GM23338 (cell line): ENCODE measurements around the gene IMMP2L. TPM values are rescaled to one million over a fixed set of nuclear protein-coding genes. Genes with fewer than 3 reads are reported as not detected.

Source experiments
- ATAC-seq: fragments of 200-7000 bp; cut with Tn5 transposase; 3 replicates; pipeline ENCODE4 v1.9.1; 2020
- DNase-seq: peaks from one replicate; pipeline ENCODE4 v3.0.0-alpha.2; 2015; ENCODE audit warnings: low spot score
- H2AFZ ChIP-seq: fragments of 200-600 bp; sonication (generic); 2 replicates; pipeline ENCODE4 v1.8.0; 2016; ENCODE audit warnings: antibody characterized with exemption, mild to moderate bottlenecking, moderate library complexity
- H3F3A ChIP-seq: fragments of 200-600 bp; sonication (generic); replicated peaks from 2 replicates; pipeline ENCODE4 v1.8.0; 2017; ENCODE audit warnings: antibody characterized with exemption, mixed run types, low read depth
- H3K27ac ChIP-seq: fragments of 200-600 bp; sonication (generic); 2 replicates; pipeline ENCODE4 v1.6.1; 2016; ENCODE audit warnings: low read depth
- H3K27me3 ChIP-seq: fragments of 200-600 bp; sonication (generic); 2 replicates; pipeline ENCODE4 v1.8.0; 2016; ENCODE audit warnings: mild to moderate bottlenecking, mixed run types, moderate library complexity; ENCODE audit not compliant: insufficient read depth
- H3K36me3 ChIP-seq: fragments of 200-600 bp; sonication (generic); 2 replicates; pipeline ENCODE4 v1.8.0; 2016; ENCODE audit warnings: mild to moderate bottlenecking; ENCODE audit not compliant: insufficient read depth
- H3K4me1 ChIP-seq: fragments of 200-600 bp; sonication (generic); 2 replicates; pipeline ENCODE4 v1.8.0; 2016; ENCODE audit warnings: mild to moderate bottlenecking, moderate library complexity; ENCODE audit not compliant: insufficient read depth
- H3K4me2 ChIP-seq: fragments of 200-600 bp; sonication (generic); 2 replicates; pipeline ENCODE4 v1.7.1; 2017; ENCODE audit warnings: mixed run types
- H3K4me3 ChIP-seq: fragments of 200-600 bp; sonication (generic); 2 replicates; pipeline ENCODE4 v1.6.1; 2016; ENCODE audit warnings: mixed run types
- H3K79me2 ChIP-seq: fragments of 200-600 bp; sonication (generic); replicated peaks from 2 replicates; pipeline ENCODE4 v1.8.0; 2017; ENCODE audit warnings: mild to moderate bottlenecking; ENCODE audit not compliant: insufficient read depth
- H3K9me2 ChIP-seq: fragments of 200-600 bp; sonication (generic); 2 replicates; pipeline ENCODE4 v1.8.0; 2017; ENCODE audit not compliant: insufficient read depth
- H4K20me1 ChIP-seq: fragments of 200-600 bp; sonication (generic); replicated peaks from 2 replicates; pipeline ENCODE4 v1.8.0; 2017; ENCODE audit warnings: mild to moderate bottlenecking; ENCODE audit not compliant: insufficient read depth
- H3K27ac Mint-ChIP-seq: 2 replicates; pipeline ENCODE4 v1.8.0; 2020; ENCODE audit warnings: inconsistent platforms, mild to moderate bottlenecking, moderate library complexity, mixed read lengths
- H3K27me3 Mint-ChIP-seq: 3 replicates; pipeline ENCODE4 v1.8.0; 2022; ENCODE audit warnings: low read depth, mild to moderate bottlenecking, moderate library complexity, mixed read lengths, inconsistent platforms; ENCODE audit not compliant: insufficient read depth, poor library complexity
- H3K36me3 Mint-ChIP-seq: 3 replicates; pipeline ENCODE4 v1.8.0; 2021; ENCODE audit warnings: low read depth, mild to moderate bottlenecking, inconsistent platforms, moderate library complexity, mixed read lengths
- H3K4me1 Mint-ChIP-seq: 3 replicates; pipeline ENCODE4 v1.8.0; 2020; ENCODE audit warnings: mild to moderate bottlenecking, inconsistent platforms, mixed read lengths
- H3K4me3 Mint-ChIP-seq: 3 replicates; pipeline ENCODE4 v1.8.0; 2021; ENCODE audit warnings: moderate library complexity, mild to moderate bottlenecking, inconsistent platforms, mixed read lengths
- H3K9me3 Mint-ChIP-seq: 3 replicates; pipeline ENCODE4 v1.8.0; 2020; ENCODE audit warnings: moderate library complexity, mild to moderate bottlenecking, inconsistent platforms, mixed read lengths
- CREB1 ChIP-seq: fragments of 250-450 bp; sonication (Bioruptor Pico); IDR thresholded peaks from 2 replicates; pipeline ENCODE4 v1.5.0; 2020; ENCODE audit warnings: low read depth, mild to moderate bottlenecking, moderate library complexity
- EZH2phosphoT487 ChIP-seq: fragments of 200-600 bp; sonication (generic); IDR thresholded peaks from one replicate; pipeline ENCODE4 v1.8.1; 2018; ENCODE audit warnings: antibody characterized with exemption; ENCODE audit not compliant: unreplicated experiment
- JUNB ChIP-seq: IDR thresholded peaks from one replicate; pipeline ENCODE4 v1.6.1; 2016; ENCODE audit warnings: antibody characterized with exemption; ENCODE audit not compliant: unreplicated experiment
- NANOG ChIP-seq: IDR thresholded peaks from 2 replicates; pipeline ENCODE4 v1.6.1; 2016; ENCODE audit warnings: antibody characterized with exemption, borderline replicate concordance
- POLR2AphosphoS5 ChIP-seq: IDR thresholded peaks from 2 replicates; pipeline ENCODE4 v1.6.1; 2016; ENCODE audit warnings: antibody characterized with exemption, low read depth
- STAT1 ChIP-seq: IDR thresholded peaks from one replicate; pipeline ENCODE4 v1.6.1; 2016; ENCODE audit warnings: antibody characterized with exemption; ENCODE audit not compliant: unreplicated experiment
- ZNF114 ChIP-seq: fragments of 250-450 bp; sonication (Bioruptor Pico); IDR thresholded peaks from 2 replicates; pipeline ENCODE4 v1.5.0; 2020; ENCODE audit warnings: mild to moderate bottlenecking, moderate library complexity
- ZNF331 ChIP-seq: fragments of 250-450 bp; sonication (Bioruptor Pico); IDR thresholded peaks from 2 replicates; pipeline ENCODE4 v1.5.0; 2020; ENCODE audit warnings: low read depth, mild to moderate bottlenecking, moderate library complexity
- polyA plus RNA-seq: library from polyadenylated mRNA; unstranded; fragments of >200 nt; fragmentation: Nextera tagmentation; extraction: Ambion mirVana; gene quantifications from 2 replicates; pipeline ENCODE4 v1.2.1, GENCODE V29; 2016
- total RNA-seq: library from RNA; depleted of rRNA; stranded (reverse); fragments of >200 nt; shearing (Covaris generic); gene quantifications from 2 replicates; pipeline ENCODE4 v1.2.3, GENCODE V29; 2014
- TF ChIP-seq, protein P1 (sequence below): IDR thresholded peaks from one replicate; pipeline ENCODE4 v1.6.1; 2018; ENCODE audit warnings: antibody characterized with exemption; ENCODE audit not compliant: unreplicated experiment
- TF ChIP-seq, protein P2 (sequence below): fragments of 250-450 bp; sonication (Bioruptor Pico); IDR thresholded peaks from 2 replicates; pipeline ENCODE4 v1.5.0; 2020; ENCODE audit warnings: mild to moderate bottlenecking, moderate library complexity
- TF ChIP-seq, protein P3 (sequence below), 2 experiments: fragments of 200-600 bp in 1 of 2; sonication (generic) in 1 of 2; conservative IDR thresholded peaks; 2 replicates each; pipeline versions ENCODE4 v1.5.1 to v1.6.1; 2016 to 2017; ENCODE audit warnings: antibody characterized with exemption in 2 of 2, low read depth in 2 of 2, mild to moderate bottlenecking in 2 of 2, moderate library complexity in 1 of 2
- TF ChIP-seq, protein P4 (sequence below): IDR thresholded peaks from 2 replicates; pipeline ENCODE4 v1.6.1; 2016; ENCODE audit warnings: antibody characterized with exemption

The IMMP2L gene
- total and polyA plus RNA-seq, 2 experiments from 2014 or later, result 7.3 to 14.0 TPM

DNA sequence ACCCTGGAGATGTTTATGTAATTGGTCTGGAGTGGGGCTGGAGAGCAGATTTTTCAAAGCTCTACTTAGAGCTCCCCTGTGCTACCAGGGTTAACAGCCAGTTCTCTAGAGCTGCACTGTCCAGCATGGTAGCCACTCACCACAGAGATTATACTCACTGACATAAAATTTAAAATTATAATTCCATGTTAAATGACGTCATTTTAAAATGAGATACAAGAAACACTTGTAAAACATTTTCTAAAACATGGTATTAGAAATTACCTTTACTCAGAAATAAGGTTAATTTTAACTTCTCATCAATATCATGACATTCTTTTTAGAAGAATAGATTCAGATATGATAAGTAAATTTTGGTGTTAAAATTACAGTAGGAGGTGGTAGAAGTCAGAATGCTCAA lies 777.5 kb downstream of the IMMP2L start:
- Mint-ChIP-seq H3K27me3 (no peaks in the 10 kb centered on the region), H3K36me3 (no peaks in the 10 kb centered on the region), H3K4me1 (peaks cover 5% of the 10 kb centered on the region; the same call in 2 of the 3 replicates), H3K9me3 (no peaks in the 10 kb centered on the region), H3K4me3 (no peak overlapping the region), H3K27ac (no peak overlapping the region)
- no peaks in the 10 kb centered on the region for H3F3A ChIP-seq
- DNase-seq, result no peak
- no peak overlapping the region for H2AFZ ChIP-seq
- H3K27me3 ChIP-seq, result no peaks in the 10 kb centered on the region
- no peaks in the 10 kb centered on the region for H4K20me1 ChIP-seq
- H3K4me3 ChIP-seq, result no peak overlapping the region
- no peak overlapping the region for H3K27ac ChIP-seq
- no peaks in the 10 kb centered on the region for H3K79me2 ChIP-seq
- no peaks in the 10 kb centered on the region for H3K36me3 ChIP-seq
- no peak for TF ChIP-seq STAT1
- TF ChIP-seq NANOG, result no peak
- no peak for TF ChIP-seq POLR2AphosphoS5
- TF ChIP-seq JUNB, result no peak
- TF ChIP-seq, protein P1, sequence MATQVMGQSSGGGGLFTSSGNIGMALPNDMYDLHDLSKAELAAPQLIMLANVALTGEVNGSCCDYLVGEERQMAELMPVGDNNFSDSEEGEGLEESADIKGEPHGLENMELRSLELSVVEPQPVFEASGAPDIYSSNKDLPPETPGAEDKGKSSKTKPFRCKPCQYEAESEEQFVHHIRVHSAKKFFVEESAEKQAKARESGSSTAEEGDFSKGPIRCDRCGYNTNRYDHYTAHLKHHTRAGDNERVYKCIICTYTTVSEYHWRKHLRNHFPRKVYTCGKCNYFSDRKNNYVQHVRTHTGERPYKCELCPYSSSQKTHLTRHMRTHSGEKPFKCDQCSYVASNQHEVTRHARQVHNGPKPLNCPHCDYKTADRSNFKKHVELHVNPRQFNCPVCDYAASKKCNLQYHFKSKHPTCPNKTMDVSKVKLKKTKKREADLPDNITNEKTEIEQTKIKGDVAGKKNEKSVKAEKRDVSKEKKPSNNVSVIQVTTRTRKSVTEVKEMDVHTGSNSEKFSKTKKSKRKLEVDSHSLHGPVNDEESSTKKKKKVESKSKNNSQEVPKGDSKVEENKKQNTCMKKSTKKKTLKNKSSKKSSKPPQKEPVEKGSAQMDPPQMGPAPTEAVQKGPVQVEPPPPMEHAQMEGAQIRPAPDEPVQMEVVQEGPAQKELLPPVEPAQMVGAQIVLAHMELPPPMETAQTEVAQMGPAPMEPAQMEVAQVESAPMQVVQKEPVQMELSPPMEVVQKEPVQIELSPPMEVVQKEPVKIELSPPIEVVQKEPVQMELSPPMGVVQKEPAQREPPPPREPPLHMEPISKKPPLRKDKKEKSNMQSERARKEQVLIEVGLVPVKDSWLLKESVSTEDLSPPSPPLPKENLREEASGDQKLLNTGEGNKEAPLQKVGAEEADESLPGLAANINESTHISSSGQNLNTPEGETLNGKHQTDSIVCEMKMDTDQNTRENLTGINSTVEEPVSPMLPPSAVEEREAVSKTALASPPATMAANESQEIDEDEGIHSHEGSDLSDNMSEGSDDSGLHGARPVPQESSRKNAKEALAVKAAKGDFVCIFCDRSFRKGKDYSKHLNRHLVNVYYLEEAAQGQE, result no peak
- TF ChIP-seq, protein P2, sequence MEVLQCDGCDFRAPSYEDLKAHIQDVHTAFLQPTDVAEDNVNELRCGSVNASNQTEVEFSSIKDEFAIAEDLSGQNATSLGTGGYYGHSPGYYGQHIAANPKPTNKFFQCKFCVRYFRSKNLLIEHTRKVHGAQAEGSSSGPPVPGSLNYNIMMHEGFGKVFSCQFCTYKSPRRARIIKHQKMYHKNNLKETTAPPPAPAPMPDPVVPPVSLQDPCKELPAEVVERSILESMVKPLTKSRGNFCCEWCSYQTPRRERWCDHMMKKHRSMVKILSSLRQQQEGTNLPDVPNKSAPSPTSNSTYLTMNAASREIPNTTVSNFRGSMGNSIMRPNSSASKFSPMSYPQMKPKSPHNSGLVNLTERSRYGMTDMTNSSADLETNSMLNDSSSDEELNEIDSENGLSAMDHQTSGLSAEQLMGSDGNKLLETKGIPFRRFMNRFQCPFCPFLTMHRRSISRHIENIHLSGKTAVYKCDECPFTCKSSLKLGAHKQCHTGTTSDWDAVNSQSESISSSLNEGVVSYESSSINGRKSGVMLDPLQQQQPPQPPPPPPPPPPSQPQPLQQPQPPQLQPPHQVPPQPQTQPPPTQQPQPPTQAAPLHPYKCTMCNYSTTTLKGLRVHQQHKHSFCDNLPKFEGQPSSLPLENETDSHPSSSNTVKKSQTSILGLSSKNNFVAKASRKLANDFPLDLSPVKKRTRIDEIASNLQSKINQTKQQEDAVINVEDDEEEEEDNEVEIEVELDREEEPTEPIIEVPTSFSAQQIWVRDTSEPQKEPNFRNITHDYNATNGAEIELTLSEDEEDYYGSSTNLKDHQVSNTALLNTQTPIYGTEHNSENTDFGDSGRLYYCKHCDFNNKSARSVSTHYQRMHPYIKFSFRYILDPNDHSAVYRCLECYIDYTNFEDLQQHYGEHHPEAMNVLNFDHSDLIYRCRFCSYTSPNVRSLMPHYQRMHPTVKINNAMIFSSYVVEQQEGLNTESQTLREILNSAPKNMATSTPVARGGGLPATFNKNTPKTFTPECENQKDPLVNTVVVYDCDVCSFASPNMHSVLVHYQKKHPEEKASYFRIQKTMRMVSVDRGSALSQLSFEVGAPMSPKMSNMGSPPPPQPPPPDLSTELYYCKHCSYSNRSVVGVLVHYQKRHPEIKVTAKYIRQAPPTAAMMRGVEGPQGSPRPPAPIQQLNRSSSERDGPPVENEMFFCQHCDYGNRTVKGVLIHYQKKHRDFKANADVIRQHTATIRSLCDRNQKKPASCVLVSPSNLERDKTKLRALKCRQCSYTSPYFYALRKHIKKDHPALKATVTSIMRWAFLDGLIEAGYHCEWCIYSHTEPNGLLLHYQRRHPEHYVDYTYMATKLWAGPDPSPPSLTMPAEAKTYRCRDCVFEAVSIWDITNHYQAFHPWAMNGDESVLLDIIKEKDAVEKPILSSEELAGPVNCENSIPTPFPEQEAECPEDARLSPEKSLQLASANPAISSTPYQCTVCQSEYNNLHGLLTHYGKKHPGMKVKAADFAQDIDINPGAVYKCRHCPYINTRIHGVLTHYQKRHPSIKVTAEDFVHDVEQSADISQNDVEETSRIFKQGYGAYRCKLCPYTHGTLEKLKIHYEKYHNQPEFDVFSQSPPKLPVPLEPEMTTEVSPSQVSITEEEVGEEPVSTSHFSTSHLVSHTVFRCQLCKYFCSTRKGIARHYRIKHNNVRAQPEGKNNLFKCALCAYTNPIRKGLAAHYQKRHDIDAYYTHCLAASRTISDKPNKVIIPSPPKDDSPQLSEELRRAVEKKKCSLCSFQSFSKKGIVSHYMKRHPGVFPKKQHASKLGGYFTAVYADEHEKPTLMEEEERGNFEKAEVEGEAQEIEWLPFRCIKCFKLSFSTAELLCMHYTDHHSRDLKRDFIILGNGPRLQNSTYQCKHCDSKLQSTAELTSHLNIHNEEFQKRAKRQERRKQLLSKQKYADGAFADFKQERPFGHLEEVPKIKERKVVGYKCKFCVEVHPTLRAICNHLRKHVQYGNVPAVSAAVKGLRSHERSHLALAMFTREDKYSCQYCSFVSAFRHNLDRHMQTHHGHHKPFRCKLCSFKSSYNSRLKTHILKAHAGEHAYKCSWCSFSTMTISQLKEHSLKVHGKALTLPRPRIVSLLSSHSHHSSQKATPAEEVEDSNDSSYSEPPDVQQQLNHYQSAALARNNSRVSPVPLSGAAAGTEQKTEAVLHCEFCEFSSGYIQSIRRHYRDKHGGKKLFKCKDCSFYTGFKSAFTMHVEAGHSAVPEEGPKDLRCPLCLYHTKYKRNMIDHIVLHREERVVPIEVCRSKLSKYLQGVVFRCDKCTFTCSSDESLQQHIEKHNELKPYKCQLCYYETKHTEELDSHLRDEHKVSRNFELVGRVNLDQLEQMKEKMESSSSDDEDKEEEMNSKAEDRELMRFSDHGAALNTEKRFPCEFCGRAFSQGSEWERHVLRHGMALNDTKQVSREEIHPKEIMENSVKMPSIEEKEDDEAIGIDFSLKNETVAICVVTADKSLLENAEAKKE (CRISPR knock-in tag), result no peak
- TF ChIP-seq ZNF114 (CRISPR knock-in tag), result no peak
- TF ChIP-seq, protein P3, sequence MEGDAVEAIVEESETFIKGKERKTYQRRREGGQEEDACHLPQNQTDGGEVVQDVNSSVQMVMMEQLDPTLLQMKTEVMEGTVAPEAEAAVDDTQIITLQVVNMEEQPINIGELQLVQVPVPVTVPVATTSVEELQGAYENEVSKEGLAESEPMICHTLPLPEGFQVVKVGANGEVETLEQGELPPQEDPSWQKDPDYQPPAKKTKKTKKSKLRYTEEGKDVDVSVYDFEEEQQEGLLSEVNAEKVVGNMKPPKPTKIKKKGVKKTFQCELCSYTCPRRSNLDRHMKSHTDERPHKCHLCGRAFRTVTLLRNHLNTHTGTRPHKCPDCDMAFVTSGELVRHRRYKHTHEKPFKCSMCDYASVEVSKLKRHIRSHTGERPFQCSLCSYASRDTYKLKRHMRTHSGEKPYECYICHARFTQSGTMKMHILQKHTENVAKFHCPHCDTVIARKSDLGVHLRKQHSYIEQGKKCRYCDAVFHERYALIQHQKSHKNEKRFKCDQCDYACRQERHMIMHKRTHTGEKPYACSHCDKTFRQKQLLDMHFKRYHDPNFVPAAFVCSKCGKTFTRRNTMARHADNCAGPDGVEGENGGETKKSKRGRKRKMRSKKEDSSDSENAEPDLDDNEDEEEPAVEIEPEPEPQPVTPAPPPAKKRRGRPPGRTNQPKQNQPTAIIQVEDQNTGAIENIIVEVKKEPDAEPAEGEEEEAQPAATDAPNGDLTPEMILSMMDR (conservative IDR thresholded peaks at IDR 0.05; ENCODE audit: low read depth in 2 of 2), result no peak
- no peak for TF ChIP-seq CREB1 (CRISPR knock-in tag)
- TF ChIP-seq ZNF331 (CRISPR knock-in tag), result no peak
- TF ChIP-seq EZH2phosphoT487, result no peak
- TF ChIP-seq, protein P4, sequence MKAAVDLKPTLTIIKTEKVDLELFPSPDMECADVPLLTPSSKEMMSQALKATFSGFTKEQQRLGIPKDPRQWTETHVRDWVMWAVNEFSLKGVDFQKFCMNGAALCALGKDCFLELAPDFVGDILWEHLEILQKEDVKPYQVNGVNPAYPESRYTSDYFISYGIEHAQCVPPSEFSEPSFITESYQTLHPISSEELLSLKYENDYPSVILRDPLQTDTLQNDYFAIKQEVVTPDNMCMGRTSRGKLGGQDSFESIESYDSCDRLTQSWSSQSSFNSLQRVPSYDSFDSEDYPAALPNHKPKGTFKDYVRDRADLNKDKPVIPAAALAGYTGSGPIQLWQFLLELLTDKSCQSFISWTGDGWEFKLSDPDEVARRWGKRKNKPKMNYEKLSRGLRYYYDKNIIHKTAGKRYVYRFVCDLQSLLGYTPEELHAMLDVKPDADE, result no peak
- no peak for ATAC-seq
- no peaks in the 10 kb centered on the region for H3K4me1 ChIP-seq
- H3K9me2 ChIP-seq, result no peaks in the 10 kb centered on the region
- no peak overlapping the region for H3K4me2 ChIP-seq
